H9 (cell line): ENCODE results near the gene NOA1. TPM values are rescaled to one million over a fixed set of nuclear protein-coding genes. Genes with fewer than 3 reads are reported as not detected.

ENCODE experiments used
- DNase-seq: peaks from one replicate; pipeline ENCODE4 v3.0.0-alpha.2; 2017
- H2AFZ ChIP-seq: one replicate; pipeline ENCODE4 v1.6.1; 2013; ENCODE audit warnings: mild to moderate bottlenecking, low read length, control low read depth, moderate library complexity
- H2AK5ac ChIP-seq: 2 replicates; pipeline ENCODE4 v1.6.1; 2013; ENCODE audit warnings: low read length, control low read depth, mixed read lengths; ENCODE audit not compliant: insufficient read length
- H2BK120ac ChIP-seq: one replicate; pipeline ENCODE4 v1.6.1; 2013; ENCODE audit warnings: low read depth, mild to moderate bottlenecking, low read length, control low read depth, inconsistent platforms; ENCODE audit not compliant: poor library complexity, severe bottlenecking
- H2BK12ac ChIP-seq: 2 replicates; pipeline ENCODE4 v1.6.1; 2013; ENCODE audit warnings: low read length, control low read depth, mixed read lengths, low read depth; ENCODE audit not compliant: insufficient read length
- H2BK15ac ChIP-seq: 2 replicates; pipeline ENCODE4 v1.6.1; 2013; ENCODE audit warnings: low read depth, low read length, control low read depth
- H2BK20ac ChIP-seq: one replicate; pipeline ENCODE4 v1.6.1; 2013; ENCODE audit warnings: low read depth, mild to moderate bottlenecking, low read length, control low read depth, inconsistent platforms; ENCODE audit not compliant: poor library complexity, severe bottlenecking
- H2BK5ac ChIP-seq: 2 replicates; pipeline ENCODE4 v1.6.1; 2013; ENCODE audit warnings: low read length, control low read depth, mixed read lengths; ENCODE audit not compliant: insufficient read length
- H3K14ac ChIP-seq: 2 replicates; pipeline ENCODE4 v1.6.1; 2013; ENCODE audit warnings: low read length, control low read depth; ENCODE audit not compliant: insufficient read depth
- H3K18ac ChIP-seq: 2 replicates; pipeline ENCODE4 v1.6.1; 2013; ENCODE audit warnings: low read depth, mild to moderate bottlenecking, mixed read lengths, low read length, control low read depth; ENCODE audit not compliant: insufficient read length
- H3K23ac ChIP-seq: 2 replicates; pipeline ENCODE4 v1.6.1; 2013; ENCODE audit warnings: low read length, control low read depth, mixed read lengths, low read depth; ENCODE audit not compliant: insufficient read length
- H3K23me2 ChIP-seq: 2 replicates; pipeline ENCODE4 v1.6.1; 2013; ENCODE audit warnings: low read depth, mild to moderate bottlenecking, mixed read lengths, low read length, control low read depth; ENCODE audit not compliant: insufficient read length, poor library complexity, severe bottlenecking
- H3K27ac ChIP-seq: 2 replicates; pipeline ENCODE4 v1.5.1; 2013; ENCODE audit warnings: low read length, control low read depth, mixed read lengths, low read depth; ENCODE audit not compliant: insufficient read length
- H3K27me3 ChIP-seq: 2 replicates; pipeline ENCODE4 v1.6.1; 2013; ENCODE audit warnings: low read length, control low read depth, inconsistent platforms; ENCODE audit not compliant: insufficient read depth
- H3K4ac ChIP-seq: 2 replicates; pipeline ENCODE4 v1.6.1; 2013; ENCODE audit warnings: low read depth, mild to moderate bottlenecking, control low read depth, inconsistent platforms, low read length, moderate library complexity
- H3K4me1 ChIP-seq: 2 replicates; pipeline ENCODE4 v1.6.1; 2013; ENCODE audit warnings: low read length, control low read depth, inconsistent platforms; ENCODE audit not compliant: insufficient read depth
- H3K4me2 ChIP-seq: 2 replicates; pipeline ENCODE4 v1.6.1; 2013; ENCODE audit warnings: low read length, control low read depth, mixed read lengths; ENCODE audit not compliant: insufficient read length, insufficient read depth
- H3K56ac ChIP-seq: 2 replicates; pipeline ENCODE4 v1.6.1; 2013; ENCODE audit warnings: low read depth, mild to moderate bottlenecking, mixed read lengths, low read length, control low read depth; ENCODE audit not compliant: insufficient read length
- H3K79me1 ChIP-seq: 2 replicates; pipeline ENCODE4 v1.6.1; 2013; ENCODE audit warnings: low read depth, mild to moderate bottlenecking, moderate library complexity, low read length, control low read depth, inconsistent platforms; ENCODE audit not compliant: insufficient read depth, poor library complexity, severe bottlenecking
- H3K79me2 ChIP-seq: 2 replicates; pipeline ENCODE4 v1.6.1; 2013; ENCODE audit warnings: low read length, control low read depth, inconsistent platforms; ENCODE audit not compliant: insufficient read depth
- H3K9ac ChIP-seq: 2 replicates; pipeline ENCODE4 v1.6.1; 2013; ENCODE audit warnings: low read length, control low read depth, mixed read lengths; ENCODE audit not compliant: insufficient read length; ENCODE audit errors: extremely low read depth
- H3K9me3 ChIP-seq: one replicate; pipeline ENCODE4 v1.6.1; 2013; ENCODE audit warnings: low read depth, low read length, inconsistent platforms; ENCODE audit not compliant: control insufficient read depth
- H3T11ph ChIP-seq: one replicate; pipeline ENCODE4 v1.6.1; 2013; ENCODE audit warnings: mild to moderate bottlenecking, low read length, control low read depth, inconsistent platforms
- H4K20me1 ChIP-seq: one replicate; pipeline ENCODE4 v1.6.1; 2013; ENCODE audit not compliant: control insufficient read depth, insufficient read length, insufficient read depth
- H4K5ac ChIP-seq: 2 replicates; pipeline ENCODE4 v1.6.1; 2013; ENCODE audit warnings: low read depth, mild to moderate bottlenecking, mixed read lengths, low read length, control low read depth; ENCODE audit not compliant: insufficient read length
- H4K8ac ChIP-seq: replicated peaks from 2 replicates; pipeline ENCODE4 v1.6.1; 2013; ENCODE audit warnings: low read length, control low read depth, mixed read lengths, low read depth; ENCODE audit not compliant: insufficient read length
- H4K91ac ChIP-seq: 2 replicates; pipeline ENCODE4 v1.6.1; 2013; ENCODE audit warnings: low read depth, mild to moderate bottlenecking, moderate library complexity, mixed read lengths, low read length, control low read depth; ENCODE audit not compliant: insufficient read length
- H3K27ac Mint-ChIP-seq, 3 experiments: 2 replicates in 2 of 3; 3 replicates in 1 of 3; pipeline ENCODE4 v1.8.0; 2020 to 2021; ENCODE audit warnings: mixed read lengths in 3 of 3, mild to moderate bottlenecking in 1 of 3, moderate library complexity in 1 of 3
- H3K27me3 Mint-ChIP-seq: 2 replicates; pipeline ENCODE4 v1.8.0; 2021; ENCODE audit warnings: low read depth, mild to moderate bottlenecking, moderate library complexity, mixed read lengths
- H3K36me3 Mint-ChIP-seq, 3 experiments: 2 replicates in 2 of 3; 3 replicates in 1 of 3; pipeline ENCODE4 v1.8.0; 2020 to 2021; ENCODE audit warnings: low read depth in 3 of 3, mixed read lengths in 3 of 3; ENCODE audit not compliant: insufficient read depth in 1 of 3
- H3K4me1 Mint-ChIP-seq, 2 experiments: 2 replicates each; pipeline ENCODE4 v1.8.0; 2020; ENCODE audit warnings: mixed read lengths in 2 of 2
- H3K4me3 Mint-ChIP-seq, 2 experiments: 2 replicates in 1 of 2; 3 replicates in 1 of 2; pipeline ENCODE4 v1.8.0; 2020 to 2021; ENCODE audit warnings: mild to moderate bottlenecking in 2 of 2, mixed read lengths in 2 of 2, moderate library complexity in 1 of 2
- H3K9me3 Mint-ChIP-seq, 2 experiments: 2 replicates in 1 of 2; 3 replicates in 1 of 2; pipeline ENCODE4 v1.8.0; 2020; ENCODE audit warnings: mild to moderate bottlenecking in 2 of 2, mixed read lengths in 2 of 2, moderate library complexity in 1 of 2
- WGBS: extraction: QIAGEN DNeasy Blood & Tissue Kit; methylation state at CpG from one replicate; pipeline ENCODE4 v1.1.7; 2013; ENCODE audit warnings: missing lambda C conversion rate, low lambda C conversion rate, mixed read lengths; ENCODE audit not compliant: insufficient read length; ENCODE audit errors: extremely low coverage; 5-methylcytosine and 5-hydroxymethylcytosine counted together
- total RNA-seq: library from RNA; stranded (reverse); gene quantifications from 2 replicates; pipeline ENCODE4 v1.2.1, GENCODE V29; 2021
- TF ChIP-seq, protein P1 (sequence below): fragments of 200-600 bp; sonication (generic); conservative IDR thresholded peaks from 3 replicates; pipeline ENCODE4 v1.8.0; 2021; ENCODE audit warnings: antibody characterized with exemption, mild to moderate bottlenecking

The NOA1 gene
- total RNA-seq, 1 experiment from 2014 or later, result 22.8 TPM

GRCh38 chr4:56995525-56995924, 18.1 kb upstream of the NOA1 start:
- no peak overlapping the region for H2BK15ac ChIP-seq
- H3K23ac ChIP-seq, result no peak overlapping the region
- H3K79me1 ChIP-seq, result peaks cover 6% of the 10 kb centered on the region
- Mint-ChIP-seq H3K9me3 (no peaks in the 10 kb centered on the region), H3K27me3 (no peaks in the 10 kb centered on the region), H3K27ac (no peak overlapping the region), H3K4me1 (no peaks in the 10 kb centered on the region), H3K4me3 (no peak overlapping the region), H3K36me3 (peaks cover 32 to 79% (median 76%) of the 10 kb centered on the region in 3 experiments)
- H3K14ac ChIP-seq, result no peak overlapping the region
- no peak for DNase-seq
- no peaks in the 10 kb centered on the region for H3K27me3 ChIP-seq
- no peak overlapping the region for H3K18ac ChIP-seq
- H3K4me1 ChIP-seq, result no peaks in the 10 kb centered on the region
- TF ChIP-seq, protein P1, sequence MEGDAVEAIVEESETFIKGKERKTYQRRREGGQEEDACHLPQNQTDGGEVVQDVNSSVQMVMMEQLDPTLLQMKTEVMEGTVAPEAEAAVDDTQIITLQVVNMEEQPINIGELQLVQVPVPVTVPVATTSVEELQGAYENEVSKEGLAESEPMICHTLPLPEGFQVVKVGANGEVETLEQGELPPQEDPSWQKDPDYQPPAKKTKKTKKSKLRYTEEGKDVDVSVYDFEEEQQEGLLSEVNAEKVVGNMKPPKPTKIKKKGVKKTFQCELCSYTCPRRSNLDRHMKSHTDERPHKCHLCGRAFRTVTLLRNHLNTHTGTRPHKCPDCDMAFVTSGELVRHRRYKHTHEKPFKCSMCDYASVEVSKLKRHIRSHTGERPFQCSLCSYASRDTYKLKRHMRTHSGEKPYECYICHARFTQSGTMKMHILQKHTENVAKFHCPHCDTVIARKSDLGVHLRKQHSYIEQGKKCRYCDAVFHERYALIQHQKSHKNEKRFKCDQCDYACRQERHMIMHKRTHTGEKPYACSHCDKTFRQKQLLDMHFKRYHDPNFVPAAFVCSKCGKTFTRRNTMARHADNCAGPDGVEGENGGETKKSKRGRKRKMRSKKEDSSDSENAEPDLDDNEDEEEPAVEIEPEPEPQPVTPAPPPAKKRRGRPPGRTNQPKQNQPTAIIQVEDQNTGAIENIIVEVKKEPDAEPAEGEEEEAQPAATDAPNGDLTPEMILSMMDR, result no peak
- no peaks in the 10 kb centered on the region for H3K9me3 ChIP-seq
- H3K4ac ChIP-seq, result no peak overlapping the region
- H3K9ac ChIP-seq, result no peak overlapping the region
- H2AFZ ChIP-seq, result no peak overlapping the region
- no peak overlapping the region for H4K5ac ChIP-seq
- H3T11ph ChIP-seq, result no peak overlapping the region
- H3K4me2 ChIP-seq, result no peak overlapping the region
- H2BK120ac ChIP-seq, result no peak overlapping the region
- no peak overlapping the region for H3K27ac ChIP-seq
- H3K79me2 ChIP-seq, result no peaks in the 10 kb centered on the region; the same call in 1 of the 2 replicates
- no peak overlapping the region for H4K91ac ChIP-seq
- H4K20me1 ChIP-seq, result no peaks in the 10 kb centered on the region
- WGBS, result no CpG with 5 or more reads among the region's 7 CpGs
- no peak overlapping the region for H2BK5ac ChIP-seq
- H3K23me2 ChIP-seq, result no peaks in the 10 kb centered on the region
- no peak overlapping the region for H4K8ac ChIP-seq
- no peak overlapping the region for H3K56ac ChIP-seq
- no peak overlapping the region for H2BK12ac ChIP-seq
- H2BK20ac ChIP-seq, result no peak overlapping the region
- H2AK5ac ChIP-seq, result no peak overlapping the region
